Measurements from ENCODE around the gene SORCS2.

DNA sequence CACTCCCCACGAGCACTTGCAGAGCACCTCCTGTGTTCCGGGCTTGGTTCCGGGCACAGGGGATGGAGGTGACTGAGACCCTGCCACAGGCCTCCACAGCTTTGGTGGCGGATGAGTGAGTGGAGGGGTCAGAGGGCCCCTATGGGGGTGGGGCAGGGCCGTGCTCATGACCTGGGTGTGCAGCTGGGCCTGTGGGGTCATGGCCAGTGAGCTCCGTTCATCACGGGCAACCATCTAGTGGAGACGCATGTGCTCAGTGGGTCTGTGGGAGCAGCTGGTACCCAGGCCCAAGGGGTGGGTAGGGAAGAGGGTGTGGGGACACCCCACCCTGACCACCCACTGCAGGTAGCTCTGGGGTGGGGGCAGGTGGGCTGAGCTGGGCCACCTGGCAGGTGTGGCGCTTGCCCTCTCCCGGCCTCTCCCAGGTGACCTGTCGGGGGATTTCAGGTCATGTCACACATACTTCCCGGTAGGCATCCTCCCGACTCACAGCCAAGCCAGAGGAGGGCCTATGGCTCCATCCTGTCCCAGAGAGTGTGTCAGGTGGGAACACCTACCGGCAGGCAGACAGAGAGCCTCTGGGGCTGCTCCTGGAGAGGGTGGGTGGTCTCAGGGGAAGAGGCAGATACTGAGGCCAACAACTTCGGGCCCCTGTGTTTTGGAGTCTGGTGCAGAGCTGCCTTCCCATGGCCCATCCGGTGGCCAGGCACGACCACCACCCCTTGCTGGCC lies 238.8 kb downstream of the SORCS2 start:
- no peak for TF ChIP-seq GATA2 (IDR thresholded peaks at IDR 0.05; ENCODE audit: low read depth, low read length)
- no peak for TF ChIP-seq GATA3 (IDR thresholded peaks at IDR 0.05; ENCODE audit: low read depth, low read length)

All from SH-SY5Y (cell line).